NCI-H524 treated with DMSO at 0.1 percent for 48 hours (cell line): ENCODE results near the gene SORL1-AS1.

Experiments used
- DNase-seq: peaks from one replicate; lab custom pipeline; 2025; lab: John Stamatoyannopoulos, UW

The SORL1-AS1 gene

GRCh38 chr11:121451986-121452608, 670 bp downstream of the SORL1-AS1 start, which contains the start of gene SORL1:
Gene SORL1 (plus strand): TSS chr11:121452314. CDS start chr11:121452332, 18 bp downstream.
- no peak for DNase-seq

GRCh38 chr11:121451178-121451985, 1.4 kb downstream of the SORL1-AS1 start:
- no peak for DNase-seq

- no peak for DNase-seq
Measured at GRCh38 chr11:121450401-121450800, 2.4 kb downstream of the SORL1-AS1 start.

- no peak for DNase-seq
Measured at GRCh38 chr11:121449626-121450025, 3.1 kb downstream of the SORL1-AS1 start.

- DNase-seq: no peak
Measured at GRCh38 chr11:121449123-121449522, 3.6 kb downstream of the SORL1-AS1 start.

GRCh38 chr11:121448431-121448941, 4.3 kb downstream of the SORL1-AS1 start:
- DNase-seq: no peak

- DNase-seq: no peak
Measured at GRCh38 chr11:121448011-121448410, 4.8 kb downstream of the SORL1-AS1 start.

- peak; percentile 49 for DNase-seq
Measured at GRCh38 chr11:121446752-121447156, 6.0 kb downstream of the SORL1-AS1 start.

- DNase-seq: no peak
Measured at GRCh38 chr11:121445071-121445768, 7.5 kb downstream of the SORL1-AS1 start.

- DNase-seq: no peak
Measured at GRCh38 chr11:121444526-121444925, 8.2 kb downstream of the SORL1-AS1 start.

GRCh38 chr11:121443688-121444275, 9.0 kb downstream of the SORL1-AS1 start:
- DNase-seq: no peak

- no peak for DNase-seq
Measured at GRCh38 chr11:121441521-121441920, 11.2 kb downstream of the SORL1-AS1 start.

- no peak for DNase-seq
Measured at GRCh38 chr11:121439759-121440158, 13.0 kb downstream of the SORL1-AS1 start.

- DNase-seq: no peak
Measured at GRCh38 chr11:121439337-121439736, 13.4 kb downstream of the SORL1-AS1 start.

GRCh38 chr11:121437686-121438078, 15.1 kb downstream of the SORL1-AS1 start:
- no peak for DNase-seq

GRCh38 chr11:121437018-121437685, 15.6 kb downstream of the SORL1-AS1 start:
- no peak for DNase-seq

GRCh38 chr11:121435551-121436511, 16.9 kb downstream of the SORL1-AS1 start:
- peak; percentile 34 for DNase-seq

GRCh38 chr11:121435132-121435531, 17.6 kb downstream of the SORL1-AS1 start:
- DNase-seq: peak; percentile 25

- no peak for DNase-seq
Measured at GRCh38 chr11:121431820-121432526, 20.8 kb downstream of the SORL1-AS1 start.

GRCh38 chr11:121429556-121429955, 23.2 kb downstream of the SORL1-AS1 start:
- no peak for DNase-seq
